Fibroblast of lung (primary cell): Measurements from ENCODE around the gene RRP7A.

ENCODE experiments used
- EZH2 ChIP-seq: IDR thresholded peaks from 2 replicates; pipeline ENCODE4 v1.5.1; 2012; ENCODE audit warnings: low read length, control low read depth, mild to moderate bottlenecking; ENCODE audit errors: missing control alignments
- TF ChIP-seq, protein P1 (sequence below), 2 donors: IDR thresholded peaks in 1 of 2; conservative IDR thresholded peaks in 1 of 2; 1 replicate in 1 of 2; 2 replicates in 1 of 2; pipeline ENCODE4 v1.5.1; 2011 to 2012; ENCODE audit warnings: low read length in 2 of 2, control low read depth in 1 of 2, inconsistent platforms in 1 of 2, low read depth in 1 of 2, mild to moderate bottlenecking in 1 of 2

DNA sequence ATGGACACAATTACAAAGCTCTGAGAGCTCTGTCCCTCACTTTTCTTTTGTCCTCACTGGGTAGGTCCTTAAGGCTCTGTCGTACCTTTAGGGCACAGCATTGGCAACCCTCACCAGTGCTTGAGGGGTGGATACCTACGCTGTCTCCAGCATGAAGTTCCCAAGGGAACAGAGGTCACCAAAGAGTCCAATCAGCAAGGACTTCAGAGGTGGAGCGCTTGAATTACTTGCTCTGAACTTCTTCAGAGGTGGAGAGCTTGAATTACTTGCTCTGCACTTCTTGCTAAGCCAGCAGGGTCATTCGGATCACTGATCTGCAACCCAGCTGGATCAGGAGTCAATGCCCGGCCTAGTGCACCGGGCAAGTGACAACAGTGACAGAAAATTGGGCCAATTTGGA is 35.1 kb downstream of the RRP7A start:
- TF ChIP-seq, protein P1, sequence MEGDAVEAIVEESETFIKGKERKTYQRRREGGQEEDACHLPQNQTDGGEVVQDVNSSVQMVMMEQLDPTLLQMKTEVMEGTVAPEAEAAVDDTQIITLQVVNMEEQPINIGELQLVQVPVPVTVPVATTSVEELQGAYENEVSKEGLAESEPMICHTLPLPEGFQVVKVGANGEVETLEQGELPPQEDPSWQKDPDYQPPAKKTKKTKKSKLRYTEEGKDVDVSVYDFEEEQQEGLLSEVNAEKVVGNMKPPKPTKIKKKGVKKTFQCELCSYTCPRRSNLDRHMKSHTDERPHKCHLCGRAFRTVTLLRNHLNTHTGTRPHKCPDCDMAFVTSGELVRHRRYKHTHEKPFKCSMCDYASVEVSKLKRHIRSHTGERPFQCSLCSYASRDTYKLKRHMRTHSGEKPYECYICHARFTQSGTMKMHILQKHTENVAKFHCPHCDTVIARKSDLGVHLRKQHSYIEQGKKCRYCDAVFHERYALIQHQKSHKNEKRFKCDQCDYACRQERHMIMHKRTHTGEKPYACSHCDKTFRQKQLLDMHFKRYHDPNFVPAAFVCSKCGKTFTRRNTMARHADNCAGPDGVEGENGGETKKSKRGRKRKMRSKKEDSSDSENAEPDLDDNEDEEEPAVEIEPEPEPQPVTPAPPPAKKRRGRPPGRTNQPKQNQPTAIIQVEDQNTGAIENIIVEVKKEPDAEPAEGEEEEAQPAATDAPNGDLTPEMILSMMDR (conservative IDR thresholded peaks at IDR 0.05 in 1 of 2, IDR thresholded peaks at IDR 0.05 in 1 of 2; ENCODE audit: low read depth in 1 of 2, low read length in 2 of 2): no peak
- no peak for TF ChIP-seq EZH2
